ENCODE data around the gene LDLRAD4.

The LDLRAD4 gene

GRCh38 chr18:13229001-13229671, 10.6 kb downstream of the LDLRAD4 start:
- no peak for DNase-seq (ENCODE audit: low read depth in 2 of 2)

GRCh38 chr18:13231151-13231550, 12.6 kb downstream of the LDLRAD4 start:
- no peak for DNase-seq (ENCODE audit: low read depth in 2 of 2)

- DNase-seq (ENCODE audit: low read depth in 2 of 2), result no peak
Measured at GRCh38 chr18:13232086-13232917, 13.7 kb downstream of the LDLRAD4 start.

- no peak for DNase-seq (ENCODE audit: low read depth in 2 of 2)
Measured at GRCh38 chr18:13232971-13233786, 14.6 kb downstream of the LDLRAD4 start.

GRCh38 chr18:13233787-13234783, 15.5 kb downstream of the LDLRAD4 start:
- DNase-seq (ENCODE audit: low read depth in 2 of 2), result no peak

- no peak for DNase-seq (ENCODE audit: low read depth in 2 of 2)
Measured at GRCh38 chr18:13235421-13235831, 16.9 kb downstream of the LDLRAD4 start.

GRCh38 chr18:13235981-13236380, 17.4 kb downstream of the LDLRAD4 start:
- DNase-seq (ENCODE audit: low read depth in 2 of 2), result no peak

DNA sequence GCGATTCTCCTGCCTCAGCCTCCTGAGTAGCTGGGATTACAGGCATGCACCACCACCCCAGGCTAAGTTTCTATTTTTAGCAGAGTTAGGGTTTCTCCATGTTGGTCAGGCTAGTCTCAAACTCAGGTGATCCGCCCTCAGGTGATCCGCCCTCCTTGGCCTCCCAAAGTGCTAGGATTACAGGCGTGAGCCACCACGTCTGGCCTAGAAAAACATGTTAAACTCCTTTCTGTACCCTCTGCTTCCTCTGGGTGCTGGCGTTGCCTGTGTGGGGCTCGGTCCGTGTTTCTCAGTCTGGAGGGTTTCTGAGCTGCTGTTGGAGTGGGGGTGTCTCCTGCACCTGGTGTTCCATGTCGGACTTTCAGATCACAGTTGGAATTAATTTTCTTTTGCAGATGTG, 17.9 kb downstream of the LDLRAD4 start:
- DNase-seq (ENCODE audit: low read depth in 2 of 2), result no peak

GRCh38 chr18:13237073-13237472, 18.5 kb downstream of the LDLRAD4 start:
- no peak for DNase-seq (ENCODE audit: low read depth in 2 of 2)

GRCh38 chr18:13237641-13238040, 19.1 kb downstream of the LDLRAD4 start:
- DNase-seq (ENCODE audit: low read depth in 2 of 2), result no peak

DNA sequence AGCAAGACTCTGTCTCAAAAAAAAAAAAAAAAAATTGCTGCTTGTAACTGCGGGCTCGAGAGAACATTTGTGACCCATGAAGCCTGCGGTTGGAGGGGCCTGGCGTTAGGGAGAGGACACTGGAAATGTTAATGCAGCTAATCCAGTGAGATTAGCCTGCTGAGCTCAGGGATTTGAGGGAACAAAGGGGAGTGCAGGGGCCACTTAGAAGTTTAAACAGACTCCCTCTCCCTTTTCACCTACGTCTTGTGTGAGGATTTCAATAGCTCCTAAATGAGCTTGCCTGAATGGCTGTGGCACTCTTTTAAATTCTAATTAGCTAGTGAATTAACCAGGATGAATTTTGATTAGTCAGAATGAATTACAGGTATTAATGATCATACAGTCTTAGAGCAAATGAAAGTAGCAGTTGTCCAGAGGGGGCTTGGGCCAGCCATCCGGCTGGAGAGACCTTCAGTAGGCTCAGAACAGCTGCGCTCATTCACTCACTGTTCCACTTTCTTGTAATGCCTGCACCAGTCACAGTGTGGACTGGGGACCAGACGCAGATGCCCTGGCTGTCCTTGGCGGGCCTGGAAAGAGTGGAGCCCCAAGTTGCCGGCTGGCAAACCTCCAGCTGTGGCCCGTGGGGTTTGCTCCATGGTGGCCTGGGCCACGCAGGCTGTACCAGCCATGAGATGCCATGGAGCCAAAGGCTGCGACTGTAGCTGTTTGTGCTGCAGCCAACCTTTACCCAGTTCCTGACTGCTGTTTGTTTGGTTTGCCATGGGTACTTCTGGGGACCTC, 20.8 kb downstream of the LDLRAD4 start:
- no peak for DNase-seq (ENCODE audit: low read depth in 2 of 2)

DNA sequence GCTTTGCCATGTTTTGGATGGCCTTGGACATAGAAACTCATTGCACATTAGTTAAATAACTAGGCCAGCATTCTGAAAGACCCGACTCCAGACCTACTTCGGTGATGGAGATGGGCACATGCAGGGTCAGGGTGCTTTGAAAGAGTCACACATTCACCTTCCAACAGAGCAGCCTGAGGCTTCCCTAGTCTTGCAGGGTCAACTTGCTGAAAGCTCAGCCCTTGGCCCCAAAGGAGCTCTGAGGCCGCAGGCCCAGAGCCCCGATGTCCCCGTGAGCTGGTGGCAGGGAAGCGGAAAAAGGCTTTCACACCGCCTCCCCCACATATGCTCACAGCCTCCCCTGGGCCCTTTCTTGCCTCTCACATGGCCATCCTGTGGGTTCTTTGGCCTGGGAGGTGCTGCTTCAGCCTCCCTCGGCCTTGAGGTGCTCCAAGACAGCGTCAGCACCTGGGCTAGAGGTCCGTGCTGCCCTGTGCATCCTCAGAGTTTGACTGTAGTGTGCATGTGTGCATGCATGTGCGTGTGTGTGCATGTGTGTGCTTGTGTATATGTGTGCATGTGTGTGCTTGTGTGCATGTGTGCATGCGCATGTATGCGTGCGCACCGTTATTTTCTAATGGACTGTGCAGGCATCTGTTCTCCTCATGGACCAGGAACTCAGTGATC, 21.6 kb downstream of the LDLRAD4 start:
- DNase-seq (ENCODE audit: low read depth in 2 of 2), result no peak

GRCh38 chr18:13241083-13241892, 22.7 kb downstream of the LDLRAD4 start:
- DNase-seq (ENCODE audit: low read depth in 2 of 2), result no peak

DNA sequence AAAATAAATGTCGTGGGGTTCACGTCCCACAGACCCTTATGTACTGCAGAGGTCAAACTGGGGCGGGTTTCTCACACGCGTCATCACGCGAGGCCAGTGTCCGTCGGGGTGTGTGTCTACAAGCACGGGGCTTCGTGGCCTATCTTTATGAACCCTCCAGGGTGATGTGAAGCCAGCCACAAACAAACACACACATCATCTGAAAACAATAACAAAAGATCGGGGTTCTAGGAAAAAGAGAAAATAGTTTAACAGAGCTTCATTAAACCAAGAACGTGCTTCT, 23.3 kb downstream of the LDLRAD4 start:
- no peak for DNase-seq (ENCODE audit: low read depth in 2 of 2)

DNA sequence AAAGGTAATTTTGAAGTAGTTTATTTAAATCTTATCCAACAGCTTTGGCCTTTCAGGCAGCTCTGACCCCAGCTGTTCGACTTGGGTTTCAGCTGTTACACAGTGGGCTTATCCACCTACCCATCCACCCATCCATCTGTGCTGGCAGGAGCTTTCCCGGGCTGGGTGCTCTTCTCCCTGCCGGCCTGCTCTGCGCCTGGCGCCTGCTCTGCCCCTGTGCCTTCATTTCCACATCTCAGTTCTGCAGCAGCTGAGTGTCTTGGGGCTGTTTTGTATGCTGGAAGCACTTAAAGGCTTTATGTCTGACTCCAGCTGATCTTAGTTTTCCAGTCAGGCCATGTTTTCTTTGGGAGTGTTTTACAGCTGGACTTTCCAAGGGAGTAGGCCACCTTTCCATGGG, 24.2 kb downstream of the LDLRAD4 start:
- DNase-seq (ENCODE audit: low read depth in 2 of 2), result no peak

DNA sequence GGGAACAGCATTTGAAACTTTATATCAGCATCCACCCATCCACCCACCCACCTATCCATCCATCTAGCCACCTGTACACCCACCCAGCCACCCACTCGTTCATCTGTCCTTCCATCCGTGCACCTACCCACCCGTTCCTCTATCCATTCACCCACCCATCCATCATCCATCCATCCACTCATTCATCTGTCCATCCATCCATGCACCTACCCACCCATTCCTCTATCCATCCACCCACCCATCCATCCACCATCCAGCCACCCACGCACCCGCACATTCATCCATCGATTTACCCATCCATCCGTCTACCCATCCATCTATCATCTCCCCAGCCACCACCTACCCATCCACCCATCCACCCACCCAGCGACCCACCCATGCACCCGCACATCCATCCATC, 24.8 kb downstream of the LDLRAD4 start:
- no peak for DNase-seq (ENCODE audit: low read depth in 2 of 2)

GRCh38 chr18:13244135-13244534, 25.6 kb downstream of the LDLRAD4 start:
- no peak for DNase-seq (ENCODE audit: low read depth in 2 of 2)

DNA sequence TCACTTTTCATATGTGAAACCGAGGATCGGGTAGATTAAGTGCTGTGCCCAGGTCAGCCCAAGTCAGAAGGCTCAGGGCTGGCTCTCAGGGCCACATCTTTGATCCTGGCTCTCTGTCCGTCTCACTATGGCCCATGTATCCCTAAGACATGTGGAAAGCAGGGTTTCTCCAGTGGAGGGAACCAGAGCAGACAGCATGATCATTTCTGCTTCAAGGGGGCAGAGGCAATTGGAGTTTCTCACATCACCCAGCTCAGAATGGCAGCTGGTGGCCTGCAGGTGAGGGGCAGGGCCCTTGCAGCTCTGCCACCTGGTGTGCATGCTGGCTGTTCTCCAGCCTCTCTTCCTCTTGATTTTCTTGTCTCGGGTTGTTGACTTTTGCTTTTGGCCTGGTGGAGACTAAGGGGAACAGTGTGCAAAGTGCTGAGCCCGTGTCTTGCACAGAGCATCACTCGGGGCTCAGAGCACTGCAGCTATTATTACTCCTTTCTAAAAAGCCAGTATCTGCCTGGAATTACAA, 27.0 kb downstream of the LDLRAD4 start:
- no peak for DNase-seq (ENCODE audit: low read depth in 2 of 2)

DNA sequence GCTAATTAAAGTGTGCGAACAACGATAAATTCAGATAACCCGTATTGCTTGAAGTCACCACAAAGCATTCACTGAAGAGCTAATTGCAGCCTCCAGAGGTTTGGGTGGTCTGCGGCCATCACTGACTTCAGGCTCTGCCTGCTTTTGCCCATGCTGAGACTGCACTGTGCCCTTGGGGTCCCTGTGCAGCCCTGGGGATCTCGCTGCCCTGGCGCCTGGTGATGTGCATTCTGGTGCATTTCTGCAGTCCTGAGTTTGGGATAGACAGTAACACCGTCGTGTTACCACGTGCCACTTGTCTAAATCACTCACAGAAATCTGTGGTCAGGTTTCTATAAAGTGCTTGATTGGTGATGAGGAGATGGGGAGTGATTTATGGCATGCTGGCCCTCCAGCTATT, 27.6 kb downstream of the LDLRAD4 start:
- DNase-seq (ENCODE audit: low read depth in 2 of 2), result no peak

All from stimulated activated CD4-positive, alpha-beta T cell treated with anti-CD3 and anti-CD28 coated beads, Interleukin-12 subunit alpha, Interleukin-12 subunit beta, amount 100 ng/mL, for 24 hours (primary cell).